ENCODE results near the gene THBS1.

The THBS1 gene

DNA sequence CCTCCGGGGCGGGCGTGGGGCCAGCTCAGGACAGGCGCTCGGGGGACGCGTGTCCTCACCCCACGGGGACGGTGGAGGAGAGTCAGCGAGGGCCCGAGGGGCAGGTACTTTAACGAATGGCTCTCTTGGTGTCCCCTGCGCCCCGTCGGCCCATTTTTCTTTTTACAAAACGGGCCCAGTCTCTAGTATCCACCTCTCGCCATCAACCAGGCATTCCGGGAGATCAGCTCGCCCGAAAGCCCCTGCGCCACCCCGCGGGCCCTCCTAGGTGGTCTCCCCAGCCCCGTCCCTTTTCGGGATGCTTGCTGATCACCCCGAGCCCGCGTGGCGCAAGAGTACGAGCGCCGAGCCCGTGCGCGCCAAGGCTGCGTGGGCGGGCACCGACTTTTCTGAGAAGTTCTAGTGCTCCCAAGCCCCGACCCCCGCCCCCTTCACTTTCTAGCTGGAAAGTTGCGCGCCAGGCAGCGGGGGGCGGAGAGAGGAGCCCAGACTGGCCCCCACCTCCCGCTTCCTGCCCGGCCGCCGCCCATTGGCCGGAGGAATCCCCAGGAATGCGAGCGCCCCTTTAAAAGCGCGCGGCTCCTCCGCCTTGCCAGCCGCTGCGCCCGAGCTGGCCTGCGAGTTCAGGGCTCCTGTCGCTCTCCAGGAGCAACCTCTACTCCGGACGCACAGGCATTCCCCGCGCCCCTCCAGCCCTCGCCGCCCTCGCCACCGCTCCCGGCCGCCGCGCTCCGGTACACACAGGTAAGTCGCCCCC is at the start of gene THBS1:
THBS1 (plus strand) TSS at position 595 of the 757 bp plus-strand sequence. CDS start 779 bp downstream, outside the sequence.
- TF ChIP-seq GATA3 (IDR thresholded peaks at IDR 0.05; ENCODE audit: low read depth, low read length) (no peak), GATA2 (IDR thresholded peaks at IDR 0.05; ENCODE audit: low read depth, low read length) (no peak)

- TF ChIP-seq GATA2 (IDR thresholded peaks at IDR 0.05; ENCODE audit: low read depth, low read length) = no peak
- TF ChIP-seq GATA3 (IDR thresholded peaks at IDR 0.05; ENCODE audit: low read depth, low read length) = no peak
Measured at GRCh38 chr15:39534996-39535395, 45.9 kb upstream of the THBS1 start.

- TF ChIP-seq GATA2 (IDR thresholded peaks at IDR 0.05; ENCODE audit: low read depth, low read length) (no peak), GATA3 (IDR thresholded peaks at IDR 0.05; ENCODE audit: low read depth, low read length) (no peak)
Measured at GRCh38 chr15:39535466-39535865, 45.4 kb upstream of the THBS1 start.

DNA sequence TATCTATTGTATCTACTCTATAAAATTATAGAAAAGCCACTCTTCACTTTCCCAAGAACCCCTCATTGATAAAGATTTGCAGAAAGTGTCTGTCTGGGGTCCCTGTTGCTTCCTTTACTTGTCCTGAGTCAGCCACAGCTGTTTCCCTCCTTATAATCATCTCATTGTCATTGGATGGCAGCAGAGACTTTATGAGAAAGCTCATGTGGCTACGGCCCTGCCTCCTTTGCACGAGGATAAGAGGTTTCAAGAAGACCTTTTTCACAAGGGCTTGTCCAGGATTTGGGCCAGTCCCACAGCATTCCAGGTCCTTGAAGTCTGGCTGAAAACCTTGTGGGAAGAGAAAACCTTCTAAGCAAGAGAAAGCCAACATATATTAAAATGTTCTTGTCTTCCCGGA is 41.9 kb upstream of the THBS1 start:
- TF ChIP-seq GATA2 (IDR thresholded peaks at IDR 0.05; ENCODE audit: low read depth, low read length) (no peak), GATA3 (IDR thresholded peaks at IDR 0.05; ENCODE audit: low read depth, low read length) (no peak)

DNA sequence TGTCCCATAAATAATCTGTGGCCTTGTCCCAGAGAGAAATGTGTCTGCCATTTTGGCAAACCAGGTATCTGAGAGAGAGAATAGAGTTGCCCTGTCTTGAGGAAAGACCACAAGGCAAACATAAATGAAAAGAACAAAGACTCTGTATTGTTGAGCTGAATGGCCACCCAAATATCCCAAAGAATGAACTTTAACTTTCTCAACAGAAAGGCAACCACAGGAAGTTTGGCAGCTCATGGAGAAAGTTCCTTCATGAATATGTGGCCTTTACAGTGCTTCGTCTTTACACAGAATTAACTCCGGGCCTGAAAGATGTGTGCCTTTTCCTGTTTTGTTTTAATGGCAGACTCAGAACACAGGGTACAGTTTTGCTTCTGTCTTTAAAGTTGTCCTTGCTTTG is 41.4 kb upstream of the THBS1 start:
- TF ChIP-seq GATA3 (IDR thresholded peaks at IDR 0.05; ENCODE audit: low read depth, low read length) (no peak), GATA2 (IDR thresholded peaks at IDR 0.05; ENCODE audit: low read depth, low read length) (no peak)

- no peak for TF ChIP-seq GATA2 (IDR thresholded peaks at IDR 0.05; ENCODE audit: low read depth, low read length)
Measured at GRCh38 chr15:39539973-39540558, 40.8 kb upstream of the THBS1 start.

GRCh38 chr15:39542385-39543065 is 38.4 kb upstream of the THBS1 start:
- TF ChIP-seq GATA2 (IDR thresholded peaks at IDR 0.05; ENCODE audit: low read depth, low read length) = no peak
- TF ChIP-seq GATA3 (IDR thresholded peaks at IDR 0.05; ENCODE audit: low read depth, low read length) = no peak

- TF ChIP-seq GATA2 (IDR thresholded peaks at IDR 0.05; ENCODE audit: low read depth, low read length) = no peak
- no peak for TF ChIP-seq GATA3 (IDR thresholded peaks at IDR 0.05; ENCODE audit: low read depth, low read length)
Measured at GRCh38 chr15:39543651-39544050, 37.2 kb upstream of the THBS1 start.

- TF ChIP-seq GATA2 (IDR thresholded peaks at IDR 0.05; ENCODE audit: low read depth, low read length) (no peak), GATA3 (IDR thresholded peaks at IDR 0.05; ENCODE audit: low read depth, low read length) (no peak)
Measured at GRCh38 chr15:39546842-39547241, 34.0 kb upstream of the THBS1 start.

- TF ChIP-seq GATA2 (IDR thresholded peaks at IDR 0.05; ENCODE audit: low read depth, low read length) (no peak), GATA3 (IDR thresholded peaks at IDR 0.05; ENCODE audit: low read depth, low read length) (no peak)
Measured at GRCh38 chr15:39548561-39548960, 32.3 kb upstream of the THBS1 start.

- TF ChIP-seq GATA3 (IDR thresholded peaks at IDR 0.05; ENCODE audit: low read depth, low read length) (no peak), GATA2 (IDR thresholded peaks at IDR 0.05; ENCODE audit: low read depth, low read length) (no peak)
Measured at GRCh38 chr15:39549912-39550311, 31.0 kb upstream of the THBS1 start.

DNA sequence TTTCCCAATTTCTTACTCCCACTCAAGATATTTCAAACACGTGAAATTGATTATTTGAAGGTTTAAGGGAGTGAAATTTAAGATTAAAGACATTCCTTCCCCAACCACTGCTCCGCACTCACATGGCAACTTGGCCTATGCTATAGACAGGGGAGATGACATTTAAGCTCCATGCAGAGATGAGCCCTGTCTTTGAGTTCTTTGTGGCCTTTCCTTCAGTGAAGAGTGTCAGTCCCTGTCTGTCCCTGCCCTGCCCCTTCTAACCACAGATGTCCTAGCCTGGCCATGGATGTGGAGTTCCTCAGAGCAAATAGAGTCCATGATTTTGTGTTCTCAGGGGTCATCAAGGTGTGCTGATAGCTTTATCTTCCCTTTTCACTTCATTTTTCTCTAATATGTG is 29.4 kb upstream of the THBS1 start:
- TF ChIP-seq GATA3 (IDR thresholded peaks at IDR 0.05; ENCODE audit: low read depth, low read length) = no peak
- no peak for TF ChIP-seq GATA2 (IDR thresholded peaks at IDR 0.05; ENCODE audit: low read depth, low read length)

- TF ChIP-seq GATA2 (IDR thresholded peaks at IDR 0.05; ENCODE audit: low read depth, low read length) = no peak
- no peak for TF ChIP-seq GATA3 (IDR thresholded peaks at IDR 0.05; ENCODE audit: low read depth, low read length)
Measured at GRCh38 chr15:39552556-39552955, 28.3 kb upstream of the THBS1 start.

GRCh38 chr15:39553947-39554693 is 26.8 kb upstream of the THBS1 start:
- no peak for TF ChIP-seq GATA2 (IDR thresholded peaks at IDR 0.05; ENCODE audit: low read depth, low read length)
- no peak for TF ChIP-seq GATA3 (IDR thresholded peaks at IDR 0.05; ENCODE audit: low read depth, low read length)
